Measurements from ENCODE around the gene CMC1.
"Not testable (repeated sequence)": the region's sequence is repeated elsewhere in the genome, so short reads cannot be mapped to it uniquely, and the experiment has no call there.

DNA sequence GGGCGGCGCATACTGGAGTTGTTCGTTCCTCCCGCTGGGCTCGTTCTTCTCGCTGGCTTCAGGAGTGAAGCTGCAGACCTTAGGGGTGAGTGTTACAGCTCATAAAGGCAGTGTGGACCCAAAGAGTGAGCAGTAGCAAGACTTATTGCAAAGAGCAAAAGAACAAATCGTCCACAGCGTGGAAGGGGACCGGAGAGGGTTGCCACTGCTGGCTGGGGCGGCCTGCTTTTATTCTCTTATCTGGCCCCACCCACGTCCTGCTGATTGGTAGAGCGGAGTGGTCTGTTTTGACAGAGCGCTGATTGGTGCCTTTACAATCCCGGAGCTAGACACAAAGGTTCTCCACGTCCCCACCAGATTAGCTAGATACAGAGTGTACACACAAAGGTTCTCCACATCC, 41.8 kb upstream of the CMC1 start:
- TF ChIP-seq POLR2AphosphoS5 (IDR thresholded peaks at IDR 0.05; ENCODE audit: borderline replicate concordance, low read depth, low read length); EZH2 (IDR thresholded peaks at IDR 0.05): not testable (repeated sequence)
